LNCaP clone FGC (cell line): Measurements from ENCODE around the gene ZBTB20.

Experiments used
- DNase-seq: peaks from one replicate; pipeline ENCODE4 v3.0.0-alpha.2; 2011; ENCODE audit warnings: low read depth
- H3K4me3 ChIP-seq: 2 replicates; pipeline ENCODE4 v1.5.1; 2011; ENCODE audit warnings: mild to moderate bottlenecking, low read depth, low read length, control low read depth
- TF ChIP-seq, protein P1 (sequence below): IDR thresholded peaks from 2 replicates; pipeline ENCODE4 v1.5.1; 2012; ENCODE audit warnings: mild to moderate bottlenecking; ENCODE audit not compliant: control insufficient read depth, insufficient read depth; ENCODE audit errors: extremely low read depth

The ZBTB20 gene

DNA sequence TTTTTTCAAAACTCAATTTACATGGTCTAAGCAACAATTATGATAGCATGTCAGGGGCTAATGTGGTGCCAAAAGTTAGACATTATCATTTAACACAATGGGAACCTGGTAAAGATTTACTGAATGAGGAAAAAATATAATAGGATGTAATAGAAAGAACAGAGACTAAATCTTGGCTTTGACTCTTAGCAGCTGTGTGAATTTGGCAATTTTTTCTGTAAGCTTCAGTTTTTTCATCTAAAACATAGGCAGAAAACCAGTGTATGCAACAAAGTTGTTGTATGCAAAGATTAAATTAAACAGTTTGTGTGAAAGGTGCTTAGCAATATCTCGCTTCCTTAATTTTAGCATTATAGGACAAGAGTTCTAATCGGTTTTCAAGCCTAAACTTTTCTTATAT, 57.6 kb downstream of the ZBTB20 start:
- TF ChIP-seq, protein P1, sequence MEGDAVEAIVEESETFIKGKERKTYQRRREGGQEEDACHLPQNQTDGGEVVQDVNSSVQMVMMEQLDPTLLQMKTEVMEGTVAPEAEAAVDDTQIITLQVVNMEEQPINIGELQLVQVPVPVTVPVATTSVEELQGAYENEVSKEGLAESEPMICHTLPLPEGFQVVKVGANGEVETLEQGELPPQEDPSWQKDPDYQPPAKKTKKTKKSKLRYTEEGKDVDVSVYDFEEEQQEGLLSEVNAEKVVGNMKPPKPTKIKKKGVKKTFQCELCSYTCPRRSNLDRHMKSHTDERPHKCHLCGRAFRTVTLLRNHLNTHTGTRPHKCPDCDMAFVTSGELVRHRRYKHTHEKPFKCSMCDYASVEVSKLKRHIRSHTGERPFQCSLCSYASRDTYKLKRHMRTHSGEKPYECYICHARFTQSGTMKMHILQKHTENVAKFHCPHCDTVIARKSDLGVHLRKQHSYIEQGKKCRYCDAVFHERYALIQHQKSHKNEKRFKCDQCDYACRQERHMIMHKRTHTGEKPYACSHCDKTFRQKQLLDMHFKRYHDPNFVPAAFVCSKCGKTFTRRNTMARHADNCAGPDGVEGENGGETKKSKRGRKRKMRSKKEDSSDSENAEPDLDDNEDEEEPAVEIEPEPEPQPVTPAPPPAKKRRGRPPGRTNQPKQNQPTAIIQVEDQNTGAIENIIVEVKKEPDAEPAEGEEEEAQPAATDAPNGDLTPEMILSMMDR = no peak
- H3K4me3 ChIP-seq = no peak overlapping the region
- DNase-seq = no peak

DNA sequence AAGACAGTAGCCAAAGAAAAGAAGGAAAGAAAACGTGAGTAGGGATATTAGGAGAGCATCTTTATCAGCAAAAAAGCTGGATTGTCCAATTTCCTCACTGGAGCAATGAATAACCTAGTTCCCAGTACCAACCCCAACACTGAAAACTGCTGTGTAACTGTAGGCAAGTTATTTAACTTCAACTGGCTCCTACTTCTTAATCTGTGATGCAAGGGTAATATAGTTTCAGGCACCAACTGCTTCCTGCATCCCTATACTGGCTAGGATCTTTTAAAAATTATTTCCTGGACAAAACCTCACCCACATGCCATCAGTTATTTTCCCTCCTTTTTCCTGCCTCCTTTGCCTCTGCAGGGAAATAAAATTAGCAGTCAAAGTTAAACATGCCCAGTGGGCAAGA, 59.6 kb downstream of the ZBTB20 start:
- TF ChIP-seq, protein P1 = no peak
- H3K4me3 ChIP-seq = no peak overlapping the region
- DNase-seq = no peak

DNA sequence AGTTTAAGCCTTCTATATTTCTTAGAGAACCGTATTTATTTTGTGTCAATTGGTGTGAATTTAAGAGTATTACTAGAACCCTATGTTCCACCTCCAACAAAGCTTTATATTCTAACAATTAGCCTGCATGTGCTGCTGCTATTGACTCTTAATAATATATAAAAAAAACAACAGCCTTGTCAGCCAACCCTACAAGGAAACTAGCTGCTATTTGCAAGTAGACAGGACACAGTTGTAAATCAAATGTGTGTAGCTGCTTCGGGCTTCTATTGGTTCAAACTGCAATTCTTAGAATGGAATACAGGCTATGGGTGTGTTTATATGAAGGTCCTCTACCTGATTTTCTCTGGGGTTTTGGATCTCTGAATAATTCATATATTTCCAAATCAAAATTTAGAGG, 60.7 kb downstream of the ZBTB20 start:
- DNase-seq = no peak
- H3K4me3 ChIP-seq = no peak overlapping the region
- TF ChIP-seq, protein P1 = no peak

DNA sequence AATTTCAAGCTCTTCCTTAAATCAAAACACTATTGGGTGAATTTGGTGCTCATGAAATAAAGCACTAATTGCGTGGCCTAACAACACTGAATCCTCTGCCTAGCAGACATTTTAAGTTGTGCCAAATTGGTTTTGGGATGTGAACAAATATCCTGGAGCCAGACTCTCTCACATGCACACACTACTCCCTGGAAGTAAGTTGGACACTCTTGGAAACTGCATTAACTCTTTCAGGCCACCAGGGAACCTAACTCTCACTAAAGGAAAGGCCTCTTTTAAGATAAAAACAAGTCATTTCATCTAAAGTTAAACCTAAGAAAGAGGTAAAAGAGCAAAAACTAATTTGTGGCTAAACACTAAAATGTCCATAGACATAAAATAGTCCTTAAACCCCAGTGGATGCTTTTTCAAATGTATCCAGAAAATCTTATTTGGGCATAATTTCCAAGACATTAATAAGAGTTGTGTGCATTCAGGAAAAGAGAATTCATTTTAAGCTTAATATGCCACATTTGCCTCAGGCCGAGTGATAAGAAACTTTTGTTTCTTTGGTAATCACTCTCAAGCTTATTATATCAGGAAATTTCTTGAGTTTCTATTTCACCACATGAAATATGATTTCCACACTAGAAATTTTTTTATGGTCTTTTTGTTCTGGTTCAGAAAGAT, 61.8 kb downstream of the ZBTB20 start:
- TF ChIP-seq, protein P1 = no peak
- no peak for DNase-seq
- no peak overlapping the region for H3K4me3 ChIP-seq

DNA sequence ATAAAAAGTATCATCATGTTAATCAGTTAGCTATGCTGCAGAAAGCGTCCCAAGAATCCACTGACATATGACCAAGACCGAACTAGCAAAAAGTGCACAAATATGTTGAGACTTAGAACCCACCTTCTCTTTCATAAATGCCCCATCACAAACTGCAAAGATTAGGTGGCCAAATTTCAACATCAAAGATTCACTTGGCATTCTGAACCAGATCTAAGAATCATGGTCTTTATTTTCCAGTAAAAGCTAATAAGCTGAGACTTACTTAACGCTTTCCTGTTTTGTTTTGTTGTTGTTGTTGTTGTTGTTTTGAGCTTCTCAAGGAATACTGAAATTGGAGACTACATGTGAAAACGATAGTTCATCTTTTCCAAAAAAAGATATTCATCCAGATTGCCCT, 62.4 kb downstream of the ZBTB20 start:
- TF ChIP-seq, protein P1 = no peak
- H3K4me3 ChIP-seq = no peak overlapping the region
- DNase-seq = no peak

DNA sequence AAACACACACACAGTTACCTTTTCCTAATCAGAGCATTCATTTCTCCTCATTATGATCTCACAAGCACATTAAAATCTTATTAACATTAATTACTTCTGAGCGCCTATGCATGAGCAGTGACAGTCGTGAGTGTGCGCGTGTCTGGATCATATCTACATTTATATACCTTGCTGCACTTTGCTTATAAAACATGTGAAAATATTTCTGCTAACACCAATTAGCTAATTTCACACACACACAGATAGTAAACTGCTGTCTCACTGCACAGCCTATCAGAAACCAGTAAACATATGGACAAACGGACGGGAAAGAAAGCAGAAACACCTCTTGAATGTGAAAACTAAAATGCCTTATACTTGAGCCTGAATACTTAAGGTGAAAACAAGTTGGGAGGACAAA, 64.8 kb downstream of the ZBTB20 start:
- no peak for DNase-seq
- TF ChIP-seq, protein P1 = no peak
- no peak overlapping the region for H3K4me3 ChIP-seq

DNA sequence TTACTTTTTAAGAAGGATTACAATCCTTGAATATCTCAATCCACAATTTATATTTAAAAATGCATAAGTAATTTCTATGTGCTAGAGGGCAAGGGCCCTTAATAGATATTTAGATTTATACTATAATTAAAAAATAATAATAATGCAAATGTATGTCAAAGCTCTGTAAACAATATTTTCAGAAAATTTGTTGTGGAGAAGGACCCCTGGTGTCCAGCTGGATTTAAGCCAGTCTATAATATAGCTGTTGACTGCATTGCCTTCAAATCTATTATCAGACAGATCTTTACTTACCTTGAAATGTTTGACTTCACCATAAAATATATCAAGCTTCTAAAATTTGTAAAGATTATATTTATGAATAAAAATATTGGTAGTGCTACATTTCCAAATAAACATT, 65.6 kb downstream of the ZBTB20 start:
- TF ChIP-seq, protein P1 = no peak
- no peak overlapping the region for H3K4me3 ChIP-seq
- no peak for DNase-seq
